Middle frontal gyrus (tissue), 1 donor: Measurements from ENCODE around the gene PLCH2.

ENCODE experiments used
- DNase-seq: peaks from one replicate; pipeline ENCODE4 v3.0.0-alpha.2; 2015; ENCODE audit warnings: low spot score; ENCODE audit errors: extremely low spot score

The PLCH2 gene

DNA sequence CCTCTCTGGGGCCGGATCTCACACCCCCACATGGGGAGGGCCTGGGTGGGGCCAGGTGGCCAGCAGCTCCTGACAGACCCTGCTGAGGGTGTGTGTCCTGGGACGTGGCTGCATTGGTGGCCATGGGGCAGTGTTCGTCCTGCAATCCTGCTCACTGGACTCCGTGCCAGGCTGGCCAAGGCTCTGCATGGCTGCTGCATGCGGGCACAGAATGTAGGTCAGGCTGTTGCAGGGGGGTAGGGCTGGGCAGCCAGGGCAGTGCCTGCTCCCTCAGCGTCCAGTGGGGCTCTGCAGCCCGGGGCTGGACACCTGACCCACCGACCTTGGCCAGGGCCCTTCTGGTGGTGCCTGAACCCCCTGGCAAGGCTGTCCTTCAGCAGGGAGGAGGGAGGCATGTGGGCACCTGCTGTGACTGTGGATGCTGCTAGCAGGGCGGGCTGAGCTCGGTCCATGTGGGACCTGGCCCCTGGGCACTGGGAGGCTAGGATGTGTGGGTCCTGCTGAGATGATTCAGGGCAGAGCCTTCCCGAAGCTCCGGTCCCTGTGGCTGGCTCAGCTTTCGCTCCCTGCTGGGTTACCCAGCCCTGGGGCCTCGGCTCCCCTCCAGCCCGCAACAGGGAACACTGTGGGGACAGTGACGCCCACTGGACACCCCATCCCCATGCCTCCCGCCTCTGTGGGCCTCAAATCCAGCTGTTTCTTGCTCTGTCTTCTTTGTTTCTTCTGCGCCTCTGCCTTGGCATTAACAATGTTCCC, 14.9 kb upstream of the PLCH2 start:
- no peak for DNase-seq

DNA sequence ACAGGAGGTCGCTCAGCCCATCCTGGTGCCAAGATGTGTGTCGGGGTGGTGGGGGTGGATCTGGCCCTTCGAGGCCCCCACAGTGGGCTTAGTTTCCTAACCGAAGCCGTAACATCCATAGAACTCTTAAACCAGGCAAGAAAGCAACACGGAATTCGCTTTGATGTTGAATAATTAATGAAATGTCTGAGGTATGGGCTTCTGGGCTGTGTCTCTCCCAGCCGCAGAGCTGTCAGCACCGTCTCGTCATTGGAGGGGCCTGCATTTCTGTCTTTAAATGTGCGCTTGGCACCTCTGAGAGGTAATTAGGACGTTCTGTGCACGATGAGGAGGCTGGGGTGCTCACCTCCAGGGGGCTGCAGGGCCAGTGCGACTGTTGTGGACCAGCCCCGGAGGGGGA, 13.3 kb upstream of the PLCH2 start:
- no peak for DNase-seq

- DNase-seq, result no peak
Measured at GRCh38 chr1:2463396-2463795, 12.7 kb upstream of the PLCH2 start.

- no peak for DNase-seq
Measured at GRCh38 chr1:2465371-2466269, 10.5 kb upstream of the PLCH2 start.

DNA sequence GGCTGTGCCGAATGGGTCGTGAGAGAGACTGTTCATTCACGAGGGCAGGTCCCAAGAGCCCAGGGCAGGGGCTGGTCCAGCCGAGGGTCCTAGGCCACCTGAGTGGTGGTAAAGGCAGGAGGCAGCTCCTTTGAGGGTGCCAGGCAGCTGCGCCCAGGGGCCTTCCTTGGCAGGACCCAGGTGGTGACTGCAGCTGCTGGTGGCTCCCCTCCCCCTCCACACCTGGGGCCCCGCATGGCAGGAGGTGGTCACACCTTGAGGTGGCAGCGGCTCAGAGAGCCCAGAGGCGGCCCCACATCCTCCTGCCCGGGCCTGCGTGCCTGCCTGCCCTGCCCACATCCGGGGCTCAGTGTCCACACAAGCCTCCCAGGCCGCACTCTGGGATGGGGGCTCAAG, 9.8 kb upstream of the PLCH2 start:
- no peak for DNase-seq

DNA sequence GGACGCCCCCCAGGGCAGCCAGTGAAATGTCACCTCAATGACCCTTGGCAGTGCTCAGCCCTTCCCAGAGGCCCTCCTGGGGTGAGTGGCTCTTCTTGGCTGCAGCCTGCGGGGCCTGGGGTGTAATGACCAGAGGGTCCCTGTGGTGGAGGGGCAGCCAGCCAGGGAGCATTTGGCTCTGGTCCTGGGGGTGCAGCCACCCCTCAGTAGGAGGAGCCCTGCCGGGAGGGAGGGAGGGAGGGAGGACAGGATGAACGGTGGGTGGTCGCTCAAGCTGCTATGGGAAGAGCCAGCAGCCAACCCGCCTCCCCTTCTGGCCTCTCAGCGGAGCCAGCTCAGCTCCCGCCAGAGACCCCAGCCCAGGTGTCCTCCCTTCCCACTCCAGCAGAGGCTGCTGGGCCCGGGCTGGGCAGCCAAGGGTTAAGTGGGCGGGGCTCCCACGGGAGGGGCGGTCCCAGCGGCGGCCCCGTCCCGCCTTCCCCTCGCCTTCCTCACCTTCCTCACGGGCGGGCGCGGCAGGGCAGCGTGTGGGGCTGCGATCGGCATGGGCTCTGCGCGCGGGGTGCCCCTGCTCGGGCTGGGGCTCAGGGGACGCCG, 9.0 kb upstream of the PLCH2 start:
- DNase-seq, result no peak

DNA sequence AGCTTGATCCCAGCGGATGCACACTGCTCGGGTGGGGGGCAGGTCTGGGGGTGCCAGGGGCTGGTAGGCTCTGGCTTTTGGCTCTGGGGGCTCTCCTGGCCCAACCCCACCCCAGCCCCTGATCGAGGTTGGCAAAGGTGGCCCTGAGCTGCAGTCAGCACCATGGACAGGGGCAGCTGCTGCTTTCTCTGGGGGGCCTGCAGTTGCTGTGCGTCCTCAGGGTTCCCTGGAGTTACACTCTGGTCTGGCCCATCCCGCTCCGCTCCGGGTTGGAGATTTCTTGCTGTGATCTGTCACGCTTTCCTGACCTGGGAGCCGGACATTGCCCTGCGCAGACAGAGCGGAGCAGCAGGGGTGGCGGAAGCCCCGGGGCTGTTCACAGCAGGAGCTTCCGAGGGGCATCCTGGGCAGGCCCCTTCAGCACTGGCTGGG, 8.0 kb upstream of the PLCH2 start:
- DNase-seq, result no peak

DNA sequence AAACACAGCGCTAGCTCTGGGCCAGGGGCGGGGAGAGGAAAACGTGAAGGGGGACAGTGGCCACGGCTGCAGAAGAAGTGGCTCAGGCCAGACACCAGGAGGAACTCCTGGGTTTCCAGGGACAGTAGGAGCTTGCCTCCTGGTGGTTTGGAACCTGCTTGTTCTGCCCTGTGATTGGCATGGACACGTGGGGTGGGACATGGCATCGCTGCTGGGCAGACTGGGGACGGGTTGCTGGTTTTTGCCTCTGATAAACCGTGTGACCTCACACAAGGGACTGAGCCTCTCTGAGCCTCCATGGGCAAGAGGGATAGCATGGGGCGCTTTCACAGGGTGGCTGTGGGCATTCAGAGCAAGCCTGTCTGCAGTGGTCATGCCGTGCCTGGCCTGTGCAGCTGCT, 7.5 kb upstream of the PLCH2 start:
- no peak for DNase-seq

DNA sequence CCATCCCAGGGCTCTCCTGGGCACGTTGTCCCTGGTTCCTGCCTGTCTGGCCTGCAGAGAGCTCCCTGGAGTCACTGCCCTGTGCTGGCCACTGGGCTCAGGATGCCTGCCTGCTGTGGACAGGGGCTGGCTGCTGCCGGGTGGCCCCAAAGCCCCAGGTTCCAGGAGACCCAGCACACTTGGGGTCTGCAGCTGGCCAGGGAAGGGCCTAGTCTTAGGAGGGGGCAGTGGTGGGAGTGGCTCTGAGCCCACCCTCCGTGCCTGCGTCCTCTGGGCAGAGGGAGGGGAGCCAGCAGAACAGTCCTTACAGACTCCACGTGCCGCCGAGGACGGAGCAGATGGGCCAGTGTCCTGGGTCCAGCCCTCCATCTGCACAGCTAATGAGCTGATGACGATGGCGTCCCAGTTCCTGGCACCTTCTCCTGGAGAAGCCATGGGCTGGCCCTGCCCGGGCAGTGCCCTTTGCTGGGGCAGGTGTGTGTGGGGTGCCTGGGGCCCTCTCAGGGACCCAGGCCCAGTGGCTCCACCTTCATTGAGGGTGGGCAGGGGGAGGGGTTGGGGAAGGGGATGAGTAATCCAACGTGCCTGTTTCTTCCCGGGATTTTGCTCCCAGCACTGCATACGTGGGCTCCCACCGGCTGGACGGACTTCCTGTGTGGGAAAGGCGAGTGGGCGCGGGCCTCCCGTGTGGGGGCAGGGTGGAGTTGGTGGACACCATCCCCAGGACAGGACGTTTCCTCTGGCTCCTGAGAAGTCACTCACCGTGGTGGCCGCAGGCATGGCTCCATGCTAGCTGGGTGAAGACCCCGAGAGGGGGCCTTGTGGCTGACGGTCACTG, 6.8 kb upstream of the PLCH2 start:
- DNase-seq, result no peak

GRCh38 chr1:2470290-2471158, 5.6 kb upstream of the PLCH2 start:
- DNase-seq, result no peak

DNA sequence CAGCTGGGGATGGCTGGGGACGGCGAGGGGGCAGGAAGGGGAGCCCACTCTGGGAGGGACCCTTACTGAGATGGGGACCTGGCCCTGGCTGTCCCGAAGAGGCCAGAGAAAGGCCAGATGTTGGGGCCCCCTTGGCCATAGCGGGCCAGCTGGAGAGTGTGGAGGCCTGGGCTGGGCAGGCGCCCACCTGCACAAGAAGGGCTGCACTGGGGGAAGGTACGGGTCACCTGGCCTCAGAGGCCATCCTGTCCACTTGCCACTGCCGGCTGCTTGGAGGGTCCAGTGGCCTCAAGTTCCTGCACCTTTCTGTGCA, 5.0 kb upstream of the PLCH2 start:
- DNase-seq, result no peak

GRCh38 chr1:2471587-2472001, 4.5 kb upstream of the PLCH2 start:
- DNase-seq, result no peak

GRCh38 chr1:2472109-2472508, 4.0 kb upstream of the PLCH2 start:
- DNase-seq, result no peak

GRCh38 chr1:2472561-2473177, 3.4 kb upstream of the PLCH2 start:
- DNase-seq, result no peak

DNA sequence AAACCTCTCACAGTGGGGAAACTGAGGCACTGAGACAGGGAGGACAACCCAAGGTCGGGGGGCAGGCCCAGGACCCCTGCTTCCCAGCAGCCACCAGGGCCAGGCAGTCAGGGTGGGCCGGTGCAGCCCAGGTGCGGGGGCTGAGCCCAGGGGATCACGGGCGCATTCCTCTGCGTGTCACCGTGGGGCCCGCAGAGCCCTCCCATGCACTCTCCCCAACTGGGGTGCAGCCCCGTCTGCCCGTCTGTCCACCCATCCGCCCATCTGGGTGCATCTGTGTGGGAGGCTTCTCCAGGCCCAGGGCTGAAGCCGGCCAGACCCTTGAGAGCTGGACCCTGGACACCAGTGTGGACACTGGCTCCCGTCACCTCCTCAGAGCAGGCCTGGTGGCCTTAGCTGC, 2.9 kb upstream of the PLCH2 start:
- DNase-seq, result no peak

- DNase-seq, result no peak
Measured at GRCh38 chr1:2474104-2474844, 1.8 kb upstream of the PLCH2 start.

GRCh38 chr1:2474933-2475371, 1.1 kb upstream of the PLCH2 start:
- DNase-seq, result no peak

DNA sequence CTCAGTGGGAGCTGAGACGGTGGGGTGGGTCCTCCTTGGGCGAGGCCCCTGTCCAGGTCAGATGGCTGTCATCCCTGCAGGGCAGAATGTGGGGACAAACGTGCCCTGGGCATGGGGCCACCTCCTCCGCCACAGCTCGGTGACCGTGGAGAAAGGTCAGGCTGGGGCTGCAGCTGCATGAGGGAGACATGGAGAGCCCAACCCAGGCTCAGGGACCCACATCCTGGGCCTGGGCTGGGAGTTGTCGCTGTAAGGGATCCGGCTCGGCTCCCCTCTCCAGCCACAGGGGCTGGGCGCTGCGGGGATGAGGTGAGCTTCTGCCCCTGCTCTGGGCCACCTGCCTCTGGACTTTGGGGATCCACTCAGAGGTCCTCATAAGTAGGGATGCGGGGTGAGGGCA, 518 bp upstream of the PLCH2 start:
- DNase-seq, result no peak

- no peak for DNase-seq
Measured at GRCh38 chr1:2477309-2477708, 1.2 kb downstream of the PLCH2 start.
